ENCODE measurements around the gene GDPD5. TPM values are rescaled to one million over a fixed set of nuclear protein-coding genes. Genes with fewer than 3 reads are reported as not detected.

GDPD5 gene
- total and polyA plus RNA-seq, 9 of the 15 experiments (the other 6 are each of a cell fraction or from before 2014, with no cell fraction given): 0.32 to 27.3 (median 8.0) TPM

- TF ChIP-seq PML (IDR thresholded peaks at IDR 0.05; ENCODE audit: low read length) (no peak), ATF1 (CRISPR knock-in tag; IDR thresholded peaks at IDR 0.05) (no peak), ATF1 (tag; IDR thresholded peaks at IDR 0.05) (0 out of 2 replicates have a peak, but pooled peaks have one; percentile 11), LEF1 (IDR thresholded peaks at IDR 0.05) (no peak), BHLHE40 (IDR thresholded peaks at IDR 0.05; ENCODE audit: low read length) (no peak), EZH2 (IDR thresholded peaks at IDR 0.05; ENCODE audit: borderline replicate concordance, low read depth, low read length) (no peak), FOXP4 (CRISPR knock-in tag; IDR thresholded peaks at IDR 0.05; ENCODE audit: borderline replicate concordance) (no peak), STAG1 (CRISPR knock-in tag; IDR thresholded peaks at IDR 0.05; ENCODE audit: borderline replicate concordance) (no peak), TEAD2 (tag; IDR thresholded peaks at IDR 0.05) (no peak), ZNF77 (CRISPR knock-in tag; IDR thresholded peaks at IDR 0.05) (no peak), ZNF253 (CRISPR knock-in tag; conservative IDR thresholded peaks at IDR 0.05) (no peak), HNRNPL (IDR thresholded peaks at IDR 0.05; ENCODE audit: low read depth, low read length) (no peak), ZFX (CRISPR knock-in tag; IDR thresholded peaks at IDR 0.05) (no peak), MYNN (IDR thresholded peaks at IDR 0.05) (no peak), MYNN (CRISPR knock-in tag; IDR thresholded peaks at IDR 0.05) (no peak), SMARCA4 (IDR thresholded peaks at IDR 0.05) (no peak), ZNF134 (CRISPR knock-in tag; conservative IDR thresholded peaks at IDR 0.05) (no peak), HNRNPLL (IDR thresholded peaks at IDR 0.05; ENCODE audit: low read depth, low read length, poor library complexity, severe bottlenecking) (no peak), ERF (CRISPR knock-in tag; IDR thresholded peaks at IDR 0.05) (no peak), GATAD2A (IDR thresholded peaks at IDR 0.05) (no peak), TAF7 (tag; IDR thresholded peaks at IDR 0.05) (no peak), ARNT (IDR thresholded peaks at IDR 0.05) (no peak), CREB3L1 (IDR thresholded peaks at IDR 0.05; ENCODE audit: borderline replicate concordance, low read depth) (no peak), ZBTB43 (CRISPR knock-in tag; IDR thresholded peaks at IDR 0.05) (no peak)
Observed at GRCh38 chr11:75541193-75542087, 15.7 kb upstream of the GDPD5 start (continued).
